HUES64 (cell line): Measurements from ENCODE around the gene ARPC2.
"Not testable (repeated sequence)": the region's sequence is repeated elsewhere in the genome, so short reads cannot be mapped to it uniquely, and the experiment has no call there.

ENCODE experiments used
- H3K27ac ChIP-seq: 2 replicates; pipeline ENCODE4 v1.7.0; 2013; ENCODE audit warnings: low read depth, low read length, inconsistent platforms
- H3K27me3 ChIP-seq: 2 replicates; pipeline ENCODE4 v1.6.1; 2013; ENCODE audit warnings: mild to moderate bottlenecking, low read length; ENCODE audit not compliant: insufficient read depth
- H3K36me3 ChIP-seq: 2 replicates; pipeline ENCODE4 v1.6.1; 2013; ENCODE audit warnings: mild to moderate bottlenecking, low read length; ENCODE audit not compliant: insufficient read depth
- H3K4me1 ChIP-seq: 2 replicates; pipeline ENCODE4 v1.6.1; 2013; ENCODE audit warnings: mild to moderate bottlenecking, low read length, moderate library complexity; ENCODE audit not compliant: insufficient read depth
- H3K4me3 ChIP-seq: 2 replicates; pipeline ENCODE4 v1.5.1; 2013; ENCODE audit warnings: mild to moderate bottlenecking, low read length, moderate library complexity
- H3K9ac ChIP-seq: 2 replicates; pipeline ENCODE4 v1.6.1; 2013; ENCODE audit warnings: mild to moderate bottlenecking, low read depth, low read length
- H3K9me3 ChIP-seq: 2 replicates; pipeline ENCODE4 v1.6.1; 2013; ENCODE audit warnings: low read depth, low read length; ENCODE audit not compliant: insufficient read depth
- WGBS: fragments of 150-250, 120-280 bp; methylation state at CpG from one replicate; pipeline ENCODE4 v1.1.7; 2013; ENCODE audit warnings: missing lambda C conversion rate; 5-methylcytosine and 5-hydroxymethylcytosine counted together

The ARPC2 gene

GRCh38 chr2:218272531-218273212 lies 55.7 kb downstream of the ARPC2 start:
- Histone ChIP-seq H3K9me3 (no peaks in the 10 kb centered on the region), H3K27me3 (no peaks in the 10 kb centered on the region), H3K4me1 (no peaks in the 10 kb centered on the region), H3K36me3 (peaks cover 41% of the 10 kb centered on the region), H3K27ac (no peak overlapping the region), H3K9ac (no peak overlapping the region), H3K4me3 (no peak overlapping the region)
- WGBS, result 61% methylated on average over 18 of the region's 18 CpGs

GRCh38 chr2:218273214-218273907 lies 56.4 kb downstream of the ARPC2 start:
- H3K27me3 ChIP-seq, H3K9ac ChIP-seq, H3K9me3 ChIP-seq, H3K4me3 ChIP-seq, H3K4me1 ChIP-seq, H3K27ac ChIP-seq: not testable (repeated sequence)
- 95% methylated on average over 8 of the region's 8 CpGs for WGBS
- H3K36me3 ChIP-seq, result peaks cover 47% of the 10 kb centered on the region

- Histone ChIP-seq H3K36me3 (peaks cover 48% of the 10 kb centered on the region), H3K9ac (no peak overlapping the region)
- 94% methylated on average over 2 of the region's 2 CpGs for WGBS
These were observed 56.9 kb downstream of the ARPC2 start for GRCh38 chr2:218273908-218274249.

GRCh38 chr2:218274586-218274985 lies 57.6 kb downstream of the ARPC2 start:
- no peak overlapping the region for H3K4me3 ChIP-seq
- no peak overlapping the region for H3K27ac ChIP-seq
- no peaks in the 10 kb centered on the region for H3K4me1 ChIP-seq
- peaks cover 48% of the 10 kb centered on the region for H3K36me3 ChIP-seq
- no peaks in the 10 kb centered on the region for H3K9me3 ChIP-seq
- no peaks in the 10 kb centered on the region for H3K27me3 ChIP-seq
- no peak overlapping the region for H3K9ac ChIP-seq
- WGBS, result 95% methylated on average over 4 of the region's 4 CpGs

More at GRCh38 chr2:218273908-218274249, 56.9 kb downstream of the ARPC2 start:
- Histone ChIP-seq H3K9me3 (no peaks in the 10 kb centered on the region), H3K27me3 (no peaks in the 10 kb centered on the region), H3K4me3 (no peak overlapping the region), H3K27ac (no peak overlapping the region), H3K4me1 (no peaks in the 10 kb centered on the region)

GRCh38 chr2:218275371-218276072 lies 58.5 kb downstream of the ARPC2 start:
- H3K9ac ChIP-seq, result no peak overlapping the region
- peaks cover 54% of the 10 kb centered on the region for H3K36me3 ChIP-seq
- no peaks in the 10 kb centered on the region for H3K9me3 ChIP-seq
- no peaks in the 10 kb centered on the region for H3K27me3 ChIP-seq
- 88% methylated on average over 9 of the region's 9 CpGs for WGBS
- H3K4me1 ChIP-seq, result no peaks in the 10 kb centered on the region
- no peak overlapping the region for H3K27ac ChIP-seq
- H3K4me3 ChIP-seq, result no peak overlapping the region

GRCh38 chr2:218276986-218277755 lies 60.2 kb downstream of the ARPC2 start:
- Histone ChIP-seq H3K27ac (no peak overlapping the region), H3K36me3 (peaks cover 54% of the 10 kb centered on the region), H3K9me3 (no peaks in the 10 kb centered on the region), H3K9ac (no peak overlapping the region), H3K4me1 (no peaks in the 10 kb centered on the region), H3K4me3 (no peak overlapping the region), H3K27me3 (no peaks in the 10 kb centered on the region)
- WGBS, result 90% methylated on average over 12 of the region's 12 CpGs

- Histone ChIP-seq H3K27ac (no peak overlapping the region), H3K9ac (no peak overlapping the region), H3K27me3 (no peaks in the 10 kb centered on the region), H3K4me3 (no peak overlapping the region), H3K4me1 (no peaks in the 10 kb centered on the region), H3K36me3 (peaks cover 54% of the 10 kb centered on the region), H3K9me3 (no peaks in the 10 kb centered on the region)
- WGBS, result 85% methylated on average over 7 of the region's 7 CpGs
These were observed 60.9 kb downstream of the ARPC2 start for GRCh38 chr2:218277921-218278320.

GRCh38 chr2:218278531-218279360 lies 61.8 kb downstream of the ARPC2 start:
- Histone ChIP-seq H3K4me3 (no peak overlapping the region), H3K27ac (no peak overlapping the region), H3K36me3 (peaks cover 52% of the 10 kb centered on the region), H3K9me3 (no peaks in the 10 kb centered on the region), H3K27me3 (no peaks in the 10 kb centered on the region), H3K9ac (no peak overlapping the region), H3K4me1 (no peaks in the 10 kb centered on the region)
- WGBS, result 93% methylated on average over 16 of the region's 16 CpGs

- no peaks in the 10 kb centered on the region for H3K27me3 ChIP-seq
- H3K36me3 ChIP-seq, result peaks cover 36% of the 10 kb centered on the region
- H3K4me1 ChIP-seq, result no peaks in the 10 kb centered on the region
- no peak overlapping the region for H3K9ac ChIP-seq
- 96% methylated on average over 14 of the region's 14 CpGs for WGBS
- no peaks in the 10 kb centered on the region for H3K9me3 ChIP-seq
- H3K4me3 ChIP-seq, result no peak overlapping the region
- no peak overlapping the region for H3K27ac ChIP-seq
These were observed 63.4 kb downstream of the ARPC2 start for GRCh38 chr2:218280260-218280870.

GRCh38 chr2:218281449-218281848 lies 64.5 kb downstream of the ARPC2 start:
- no peaks in the 10 kb centered on the region for H3K9me3 ChIP-seq
- H3K4me3 ChIP-seq, result no peak overlapping the region
- H3K4me1 ChIP-seq, result peaks cover 4% of the 10 kb centered on the region; the same call in 1 of the 2 replicates
- WGBS, result 89% methylated on average over 3 of the region's 3 CpGs
- no peaks in the 10 kb centered on the region for H3K27me3 ChIP-seq
- H3K27ac ChIP-seq, result no peak overlapping the region
- no peak overlapping the region for H3K9ac ChIP-seq
- H3K36me3 ChIP-seq, result peaks cover 25% of the 10 kb centered on the region
